Ectodermal cell (in vitro differentiated cells): ENCODE results near the gene EDIL3.

Experiments used
- H3K27ac ChIP-seq: 2 replicates; pipeline ENCODE4 v1.7.0; 2013; ENCODE audit warnings: mild to moderate bottlenecking, low read depth, low read length; ENCODE audit not compliant: insufficient read depth, poor library complexity, severe bottlenecking
- H3K27me3 ChIP-seq: 2 replicates; pipeline ENCODE4 v1.7.0; 2013; ENCODE audit warnings: mild to moderate bottlenecking, low read length; ENCODE audit not compliant: insufficient read depth, control insufficient read depth, poor library complexity, severe bottlenecking
- H3K36me3 ChIP-seq: one replicate; pipeline ENCODE4 v1.7.0; 2013; ENCODE audit warnings: low read length; ENCODE audit not compliant: control insufficient read depth, insufficient read depth
- H3K4me1 ChIP-seq: one replicate; pipeline ENCODE4 v1.7.0; 2013; ENCODE audit warnings: low read length; ENCODE audit not compliant: control insufficient read depth, insufficient read depth
- H3K4me3 ChIP-seq: 2 replicates; pipeline ENCODE4 v1.7.0; 2013; ENCODE audit warnings: low read depth, low read length, control low read depth; ENCODE audit not compliant: insufficient read depth
- H3K9me3 ChIP-seq: 2 replicates; pipeline ENCODE4 v1.7.0; 2013; ENCODE audit warnings: mild to moderate bottlenecking, low read length, moderate library complexity; ENCODE audit not compliant: control insufficient read depth
- WGBS, 2 experiments: methylation state at CpG; one replicate each; pipeline ENCODE4 v1.1.7; 2013; ENCODE audit warnings: missing lambda C conversion rate in 2 of 2; 5-methylcytosine and 5-hydroxymethylcytosine counted together

The EDIL3 gene

GRCh38 chr5:84149094-84149493, 235.6 kb downstream of the EDIL3 start:
- H3K27ac ChIP-seq = no peak overlapping the region
- WGBS, 2 experiments = 77 to 81% methylated on average over 3 of the region's 3 CpGs
- H3K4me1 ChIP-seq = no peaks in the 10 kb centered on the region
- no peaks in the 10 kb centered on the region for H3K27me3 ChIP-seq
- no peak overlapping the region for H3K4me3 ChIP-seq
- no peaks in the 10 kb centered on the region for H3K9me3 ChIP-seq
- H3K36me3 ChIP-seq = no peaks in the 10 kb centered on the region

GRCh38 chr5:84148651-84149050, 236.0 kb downstream of the EDIL3 start:
- no peak overlapping the region for H3K27ac ChIP-seq
- no peaks in the 10 kb centered on the region for H3K9me3 ChIP-seq
- WGBS, 2 experiments = 83 to 90% methylated on average over 1 to 2 of the region's 2 CpGs
- no peaks in the 10 kb centered on the region for H3K27me3 ChIP-seq
- H3K4me1 ChIP-seq = no peaks in the 10 kb centered on the region
- H3K36me3 ChIP-seq = no peaks in the 10 kb centered on the region
- no peak overlapping the region for H3K4me3 ChIP-seq

DNA sequence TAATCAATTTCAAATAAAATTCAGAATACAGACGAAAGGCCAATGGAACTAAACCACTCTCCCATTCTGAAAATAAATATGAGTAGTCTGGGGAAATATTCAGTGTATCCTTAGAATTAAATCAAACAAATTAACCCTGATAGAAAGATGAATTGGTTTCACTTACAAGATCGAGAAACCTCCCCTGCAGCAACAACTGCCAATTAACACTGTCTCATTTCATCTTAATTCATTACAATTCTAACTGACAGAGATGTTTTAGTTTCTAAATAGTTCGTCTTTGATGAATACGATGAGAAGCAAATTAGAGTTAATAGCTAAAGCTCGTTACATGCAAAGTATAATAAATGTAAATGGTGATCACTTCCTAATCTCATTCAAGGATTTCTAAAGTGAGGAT, 247.1 kb downstream of the EDIL3 start:
- Histone ChIP-seq H3K27me3 (no peaks in the 10 kb centered on the region), H3K4me3 (no peak overlapping the region), H3K9me3 (no peaks in the 10 kb centered on the region), H3K27ac (no peak overlapping the region), H3K36me3 (no peaks in the 10 kb centered on the region), H3K4me1 (no peaks in the 10 kb centered on the region)
- WGBS, 2 experiments = 92 to 100% methylated on average over 2 to 5 of the region's 5 CpGs

DNA sequence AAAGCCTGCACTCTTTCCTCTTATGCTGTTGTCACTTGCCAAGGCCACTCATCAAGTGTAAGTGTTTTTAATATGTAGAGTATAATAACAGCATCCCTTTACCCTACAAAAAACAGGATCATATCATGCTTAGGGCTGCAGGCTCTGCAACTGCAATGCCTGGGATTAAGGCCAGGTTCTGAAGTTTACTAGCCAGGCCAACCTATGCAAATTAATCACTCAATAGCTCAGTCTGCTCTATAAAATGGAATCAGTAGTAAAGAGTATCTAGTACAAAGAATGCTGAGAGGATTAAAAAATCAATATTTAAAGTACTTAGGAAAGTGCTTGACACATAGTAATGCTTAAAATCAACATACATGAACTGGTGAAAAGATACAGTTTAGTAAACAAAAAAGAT, 253.3 kb downstream of the EDIL3 start:
- Histone ChIP-seq H3K4me3 (no peak overlapping the region), H3K9me3 (no peaks in the 10 kb centered on the region), H3K27me3 (no peaks in the 10 kb centered on the region), H3K4me1 (no peaks in the 10 kb centered on the region), H3K27ac (no peak overlapping the region), H3K36me3 (no peaks in the 10 kb centered on the region)

- 83 to 92% methylated on average over 1 to 2 of the region's 3 CpGs for WGBS, 2 experiments
- Histone ChIP-seq H3K9me3 (no peaks in the 10 kb centered on the region), H3K27ac (no peak overlapping the region), H3K27me3 (no peaks in the 10 kb centered on the region), H3K36me3 (no peaks in the 10 kb centered on the region), H3K4me1 (no peaks in the 10 kb centered on the region), H3K4me3 (no peak overlapping the region)
Observed at GRCh38 chr5:84130006-84130580, 254.6 kb downstream of the EDIL3 start.

DNA sequence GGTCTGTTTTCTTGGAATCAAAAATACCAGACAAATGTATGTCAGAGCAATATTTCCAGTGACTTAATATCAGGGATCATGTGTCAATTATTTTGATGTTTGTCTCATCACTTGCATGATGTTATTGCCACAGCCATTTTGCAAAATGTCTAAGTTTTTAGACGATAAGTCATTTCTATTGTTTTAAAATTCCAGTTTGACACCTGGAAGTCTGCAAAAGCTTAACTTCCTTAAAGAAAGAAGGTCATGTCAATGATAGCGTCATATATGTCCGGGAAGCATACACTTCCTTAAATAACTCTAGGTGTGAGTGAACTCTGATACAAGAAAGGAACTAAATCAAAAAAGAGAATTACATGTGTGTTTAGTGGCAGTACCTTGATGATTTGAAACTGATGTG, 259.5 kb downstream of the EDIL3 start:
- H3K36me3 ChIP-seq = no peaks in the 10 kb centered on the region
- no peaks in the 10 kb centered on the region for H3K9me3 ChIP-seq
- no peaks in the 10 kb centered on the region for H3K4me1 ChIP-seq
- no peak overlapping the region for H3K4me3 ChIP-seq
- WGBS, 2 experiments = 76 to 96% methylated on average over 1 to 3 of the region's 3 CpGs
- no peak overlapping the region for H3K27ac ChIP-seq
- H3K27me3 ChIP-seq = no peaks in the 10 kb centered on the region

GRCh38 chr5:84119252-84119651, 265.4 kb downstream of the EDIL3 start:
- H3K27me3 ChIP-seq = no peaks in the 10 kb centered on the region
- H3K4me3 ChIP-seq = no peak overlapping the region
- peaks cover 5% of the 10 kb centered on the region for H3K4me1 ChIP-seq
- H3K27ac ChIP-seq = no peak overlapping the region
- 97 to 98% methylated on average over 2 to 3 of the region's 3 CpGs for WGBS, 2 experiments
- H3K9me3 ChIP-seq = no peaks in the 10 kb centered on the region
- H3K36me3 ChIP-seq = no peaks in the 10 kb centered on the region

- H3K4me1 ChIP-seq = peaks cover 5% of the 10 kb centered on the region
- no peak overlapping the region for H3K4me3 ChIP-seq
- no peak overlapping the region for H3K27ac ChIP-seq
- no peaks in the 10 kb centered on the region for H3K27me3 ChIP-seq
- no peaks in the 10 kb centered on the region for H3K9me3 ChIP-seq
- WGBS, 2 experiments = 100% methylated on average over 1 to 2 of the region's 2 CpGs
- no peaks in the 10 kb centered on the region for H3K36me3 ChIP-seq
Observed at GRCh38 chr5:84118551-84118950, 266.1 kb downstream of the EDIL3 start.

- no peak overlapping the region for H3K27ac ChIP-seq
- H3K36me3 ChIP-seq = no peaks in the 10 kb centered on the region
- no peaks in the 10 kb centered on the region for H3K9me3 ChIP-seq
- H3K4me3 ChIP-seq = no peak overlapping the region
- 90% methylated on average over 1 of the region's 1 CpG; no CpG with 5 or more reads in 1 of the 2 experiments for WGBS, 2 experiments
- no peaks in the 10 kb centered on the region for H3K27me3 ChIP-seq
- peaks cover 5% of the 10 kb centered on the region for H3K4me1 ChIP-seq
Observed at GRCh38 chr5:84115727-84116126, 269.0 kb downstream of the EDIL3 start.

DNA sequence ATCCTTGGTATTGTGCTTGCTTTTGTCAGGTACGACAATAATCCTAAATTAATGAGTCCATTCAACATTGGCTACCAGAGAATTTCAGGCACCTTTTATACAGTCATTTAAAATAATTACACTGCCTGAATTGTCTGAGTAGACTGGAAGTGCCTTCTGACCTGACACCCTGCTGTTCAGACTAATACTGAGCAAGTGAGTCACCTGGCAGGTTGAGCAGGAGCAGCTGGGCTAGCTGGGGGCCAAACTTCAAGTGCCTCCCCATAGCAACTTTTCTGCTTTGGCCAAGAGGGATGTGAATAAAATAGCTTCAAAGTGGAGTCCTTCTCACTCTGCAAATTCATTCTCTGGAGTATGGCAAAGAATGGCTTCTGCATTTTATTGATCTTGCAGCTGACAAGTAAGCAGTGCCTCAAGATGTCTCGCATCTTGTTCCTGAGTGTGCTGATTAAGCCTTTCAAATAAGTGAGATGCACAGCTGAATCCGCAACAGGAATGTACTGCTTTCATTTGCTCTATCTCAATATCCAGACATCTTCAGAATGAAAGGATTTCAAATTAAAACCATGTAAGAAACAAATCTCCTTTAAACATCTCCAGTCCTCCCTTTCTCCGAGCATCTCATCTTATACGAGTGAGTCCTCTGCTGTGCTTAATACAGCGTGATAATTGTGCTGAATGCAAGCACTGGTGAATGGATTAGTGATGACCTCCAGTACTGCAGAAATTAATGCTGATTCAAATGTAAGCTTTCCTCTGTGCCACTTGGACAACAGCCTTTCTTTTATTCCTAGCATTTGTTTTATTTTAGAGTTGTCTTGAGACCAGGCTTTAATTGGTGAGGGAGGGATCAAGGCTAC, 271.2 kb downstream of the EDIL3 start:
- Histone ChIP-seq H3K36me3 (no peaks in the 10 kb centered on the region), H3K4me1 (peaks cover 5% of the 10 kb centered on the region), H3K4me3 (no peak overlapping the region), H3K27me3 (no peaks in the 10 kb centered on the region), H3K27ac (no peak overlapping the region), H3K9me3 (no peaks in the 10 kb centered on the region)
- WGBS, 2 experiments = 69 to 87% methylated on average over 5 to 6 of the region's 6 CpGs
